Subcutaneous adipose tissue (tissue), 4 donors: ENCODE data around the gene IL9. TPM values are rescaled to one million over a fixed set of nuclear protein-coding genes. Genes with fewer than 3 reads are reported as not detected.

Source experiments
- total RNA-seq, 4 donors: library from RNA; depleted of rRNA; stranded (reverse); fragments of >200 nt; gene quantifications; one replicate each; pipeline ENCODE4 v1.1.0, GENCODE V29; 2016
- TF ChIP-seq, protein P1 (sequence below): fragments of 450-650 bp; IDR thresholded peaks from one replicate; pipeline ENCODE4 v1.5.1; 2016; ENCODE audit warnings: low read depth, mild to moderate bottlenecking, control low read depth, antibody characterized with exemption, moderate library complexity

Gene IL9
- total RNA-seq, 4 donors from 2014 or later, result not detected

DNA sequence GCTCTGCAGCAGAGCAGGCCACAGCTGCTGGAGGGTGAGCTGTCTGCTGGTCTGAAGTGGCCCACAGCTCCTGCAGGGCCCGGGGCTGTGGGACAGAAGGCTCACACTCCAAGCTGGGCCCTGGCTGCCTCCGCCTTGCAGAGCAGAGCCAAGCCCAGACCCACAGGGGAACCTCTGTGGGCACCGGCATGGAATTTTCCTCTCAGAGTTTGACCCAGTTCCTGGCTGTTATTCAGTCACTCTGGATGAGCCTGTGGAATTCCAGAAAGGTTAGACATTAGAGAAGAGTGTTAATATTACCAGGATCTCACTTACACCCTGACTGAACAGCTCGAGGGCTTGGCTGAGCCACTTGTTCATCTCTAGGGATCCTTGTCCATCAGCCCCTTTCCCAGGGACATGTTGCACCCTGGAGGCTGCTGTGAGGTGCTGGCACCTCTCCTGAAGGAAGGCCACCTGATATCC, 17.5 kb downstream of the IL9 start:
- TF ChIP-seq, protein P1, sequence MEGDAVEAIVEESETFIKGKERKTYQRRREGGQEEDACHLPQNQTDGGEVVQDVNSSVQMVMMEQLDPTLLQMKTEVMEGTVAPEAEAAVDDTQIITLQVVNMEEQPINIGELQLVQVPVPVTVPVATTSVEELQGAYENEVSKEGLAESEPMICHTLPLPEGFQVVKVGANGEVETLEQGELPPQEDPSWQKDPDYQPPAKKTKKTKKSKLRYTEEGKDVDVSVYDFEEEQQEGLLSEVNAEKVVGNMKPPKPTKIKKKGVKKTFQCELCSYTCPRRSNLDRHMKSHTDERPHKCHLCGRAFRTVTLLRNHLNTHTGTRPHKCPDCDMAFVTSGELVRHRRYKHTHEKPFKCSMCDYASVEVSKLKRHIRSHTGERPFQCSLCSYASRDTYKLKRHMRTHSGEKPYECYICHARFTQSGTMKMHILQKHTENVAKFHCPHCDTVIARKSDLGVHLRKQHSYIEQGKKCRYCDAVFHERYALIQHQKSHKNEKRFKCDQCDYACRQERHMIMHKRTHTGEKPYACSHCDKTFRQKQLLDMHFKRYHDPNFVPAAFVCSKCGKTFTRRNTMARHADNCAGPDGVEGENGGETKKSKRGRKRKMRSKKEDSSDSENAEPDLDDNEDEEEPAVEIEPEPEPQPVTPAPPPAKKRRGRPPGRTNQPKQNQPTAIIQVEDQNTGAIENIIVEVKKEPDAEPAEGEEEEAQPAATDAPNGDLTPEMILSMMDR, result no peak

DNA sequence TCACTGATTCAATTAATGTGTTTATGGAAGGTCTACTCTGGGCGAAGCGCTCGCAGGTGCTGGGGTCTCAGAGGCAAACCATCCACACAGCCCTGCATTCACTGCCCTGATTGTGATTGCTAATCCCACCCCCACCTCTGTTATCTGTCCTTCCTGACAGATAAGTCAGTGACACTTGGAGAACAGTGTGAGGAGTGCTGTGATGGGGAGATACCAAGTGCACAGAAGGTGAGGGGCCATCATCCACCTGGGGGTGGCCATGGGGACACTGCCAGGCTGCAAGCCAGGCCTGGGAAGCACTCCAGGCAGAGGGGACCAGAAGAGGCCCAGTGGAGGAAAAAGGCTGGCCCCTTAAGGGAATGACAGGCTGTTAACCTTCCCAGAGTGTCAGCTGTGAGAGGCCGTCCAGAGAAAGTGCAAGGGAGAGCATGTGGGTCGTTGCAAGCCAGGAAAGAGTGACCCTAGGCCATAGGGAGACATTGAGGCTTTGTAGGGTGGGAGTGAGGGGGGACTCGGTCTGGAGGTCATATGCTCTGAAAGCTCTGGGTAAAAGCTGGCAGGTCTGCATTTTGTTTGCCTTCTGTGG, 18.0 kb downstream of the IL9 start:
- TF ChIP-seq, protein P1, result no peak

DNA sequence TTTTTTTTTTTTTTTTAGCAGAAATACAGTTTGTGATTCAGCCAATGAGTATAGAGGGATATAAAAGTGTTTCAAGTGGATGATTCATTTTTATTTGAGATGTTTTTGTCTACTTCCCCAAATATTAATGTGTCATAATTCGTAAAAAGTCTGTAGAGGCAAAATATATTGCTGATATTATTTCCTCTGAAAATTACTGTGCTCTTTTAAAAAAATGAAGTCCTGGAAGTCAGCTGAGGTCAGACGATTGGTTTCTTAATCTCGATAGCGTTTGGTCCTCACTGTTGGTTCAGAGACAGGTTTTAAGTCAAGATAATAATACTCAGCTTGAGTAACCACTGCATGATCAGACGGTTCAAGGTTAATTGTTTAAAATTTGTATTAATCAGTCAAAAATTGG, 19.5 kb downstream of the IL9 start:
- TF ChIP-seq, protein P1, result no peak

DNA sequence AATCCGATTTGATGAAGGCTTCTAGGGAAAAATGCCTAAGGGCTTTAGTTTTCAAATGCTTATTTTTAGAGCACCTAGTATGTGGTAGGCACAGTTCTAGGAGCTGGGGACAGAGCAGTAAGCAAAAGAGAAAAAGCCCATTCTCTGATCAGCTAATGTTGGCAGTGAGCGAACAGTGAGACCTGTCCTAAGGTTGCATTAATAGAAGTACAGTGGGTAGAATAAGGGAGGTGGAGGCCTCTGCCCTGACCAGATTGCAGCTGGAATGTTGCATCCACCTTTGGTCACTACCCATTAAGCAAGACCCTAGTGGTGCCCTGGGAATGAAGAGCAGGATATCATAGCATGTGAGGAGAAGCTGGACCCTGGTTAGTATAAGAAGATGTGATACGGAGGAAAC, 20.1 kb downstream of the IL9 start:
- TF ChIP-seq, protein P1, result no peak

DNA sequence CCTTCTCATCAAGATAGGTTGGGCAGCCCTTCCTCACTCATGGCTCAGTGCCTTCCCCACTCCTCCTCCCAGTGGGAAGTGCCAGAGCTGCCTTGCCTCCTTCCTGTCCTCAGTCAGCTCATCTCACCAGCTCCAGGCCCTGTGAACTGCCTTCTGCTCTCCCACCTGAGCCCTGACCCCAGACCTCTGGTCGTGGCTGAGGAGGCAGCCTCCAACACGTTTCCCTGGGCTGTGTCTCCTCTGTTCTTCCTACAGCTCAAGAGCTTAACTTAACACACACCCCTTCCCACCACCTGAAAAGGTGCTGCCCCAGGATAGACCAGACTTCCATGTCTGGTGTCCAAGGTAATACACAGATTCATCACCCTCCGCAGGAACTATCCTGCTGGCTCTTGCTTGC, 21.2 kb downstream of the IL9 start:
- TF ChIP-seq, protein P1, result no peak

DNA sequence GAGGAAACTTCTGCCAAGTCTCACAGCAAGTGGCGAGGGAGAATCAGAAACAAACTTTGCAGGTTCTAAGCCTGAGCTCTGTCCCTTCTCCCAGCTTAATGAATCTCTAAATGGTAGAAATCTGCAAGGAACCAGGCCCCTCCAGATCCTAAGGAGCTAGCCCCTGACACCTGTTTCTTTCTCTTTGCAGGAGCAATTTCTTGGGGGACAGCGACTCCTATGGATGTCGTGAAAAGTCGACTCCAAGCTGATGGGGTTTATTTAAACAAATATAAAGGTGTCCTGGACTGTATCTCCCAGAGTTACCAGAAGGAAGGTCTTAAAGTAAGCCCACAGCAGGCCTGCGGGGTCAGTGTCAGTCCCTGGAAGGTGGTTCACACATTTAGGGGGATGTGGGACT, 21.8 kb downstream of the IL9 start:
- TF ChIP-seq, protein P1, result no peak

DNA sequence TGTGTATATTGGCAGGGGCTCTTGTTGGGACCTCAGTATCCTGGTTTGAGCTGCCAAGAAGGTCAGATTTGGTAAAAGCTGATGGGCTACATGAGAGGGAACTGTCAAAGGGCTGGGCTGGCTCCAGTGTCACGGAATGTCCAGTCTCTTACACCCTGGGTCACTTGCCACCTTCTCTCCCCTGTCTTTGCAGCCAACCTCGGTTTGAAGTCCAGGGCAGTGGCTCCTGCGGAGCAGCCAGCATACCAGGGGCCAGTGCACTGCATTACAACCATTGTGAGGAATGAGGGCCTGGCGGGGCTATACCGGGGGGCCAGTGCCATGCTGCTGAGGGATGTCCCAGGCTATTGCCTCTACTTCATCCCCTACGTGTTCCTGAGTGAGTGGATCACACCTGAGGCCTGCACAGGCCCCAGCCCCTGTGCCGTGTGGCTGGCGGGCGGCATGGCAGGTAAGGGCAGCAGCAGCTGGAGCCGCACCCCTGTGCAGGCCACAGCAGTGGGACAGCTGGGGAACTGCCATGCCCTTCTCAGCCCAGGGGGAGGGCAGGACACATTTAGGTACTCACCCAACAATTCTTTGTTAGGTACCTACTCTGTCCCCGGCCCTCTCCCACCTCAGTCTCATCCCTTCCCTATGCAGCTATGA, 24.2 kb downstream of the IL9 start:
- TF ChIP-seq, protein P1, result no peak
